BE2C (cell line): ENCODE data around the gene ARHGAP26.

Experiments used
- DNase-seq: peaks from one replicate; pipeline ENCODE4 v3.0.0-alpha.2; 2020
- H3K27me3 ChIP-seq: fragments of 250-450 bp; sonication (Bioruptor Pico); 2 replicates; pipeline ENCODE4 v1.5.1; 2020; ENCODE audit warnings: mild to moderate bottlenecking
- H3K36me3 ChIP-seq: fragments of 250-450 bp; sonication (Bioruptor Pico); 2 replicates; pipeline ENCODE4 v1.5.1; 2020; ENCODE audit warnings: mild to moderate bottlenecking
- H3K4me1 ChIP-seq: fragments of 250-450 bp; sonication (Bioruptor Pico); 2 replicates; pipeline ENCODE4 v1.5.1; 2020
- H3K4me3 ChIP-seq: 2 replicates; pipeline ENCODE4 v1.5.1; 2011; ENCODE audit warnings: low read depth, low read length
- H3K9me3 ChIP-seq: fragments of 250-450 bp; sonication (Bioruptor Pico); 2 replicates; pipeline ENCODE4 v1.5.1; 2020
- TF ChIP-seq, protein P1 (sequence below): IDR thresholded peaks from 2 replicates; pipeline ENCODE4 v1.5.1; 2012; ENCODE audit warnings: mild to moderate bottlenecking, low read depth, low read length

The ARHGAP26 gene

DNA sequence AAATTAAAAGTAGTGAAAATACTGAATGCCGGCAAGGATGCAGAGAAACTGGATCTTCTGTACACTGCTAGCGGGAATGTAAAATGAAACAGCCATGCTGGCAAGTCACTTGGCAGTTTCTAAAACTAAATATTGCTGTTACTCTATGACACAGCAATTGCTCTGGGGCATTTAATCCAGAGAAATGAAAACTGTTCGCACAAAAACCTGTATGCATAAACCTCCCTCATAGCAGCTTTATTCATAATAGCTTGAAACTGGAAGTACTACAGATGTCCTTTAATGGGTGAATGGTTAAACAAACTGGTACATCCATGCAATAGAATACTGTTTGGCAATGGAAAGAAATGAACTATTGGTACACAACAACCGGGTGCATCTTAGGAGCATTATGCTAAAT is 167.2 kb downstream of the ARHGAP26 start:
- H3K27me3 ChIP-seq: no peaks in the 10 kb centered on the region
- H3K4me3 ChIP-seq: no peak overlapping the region
- TF ChIP-seq, protein P1, sequence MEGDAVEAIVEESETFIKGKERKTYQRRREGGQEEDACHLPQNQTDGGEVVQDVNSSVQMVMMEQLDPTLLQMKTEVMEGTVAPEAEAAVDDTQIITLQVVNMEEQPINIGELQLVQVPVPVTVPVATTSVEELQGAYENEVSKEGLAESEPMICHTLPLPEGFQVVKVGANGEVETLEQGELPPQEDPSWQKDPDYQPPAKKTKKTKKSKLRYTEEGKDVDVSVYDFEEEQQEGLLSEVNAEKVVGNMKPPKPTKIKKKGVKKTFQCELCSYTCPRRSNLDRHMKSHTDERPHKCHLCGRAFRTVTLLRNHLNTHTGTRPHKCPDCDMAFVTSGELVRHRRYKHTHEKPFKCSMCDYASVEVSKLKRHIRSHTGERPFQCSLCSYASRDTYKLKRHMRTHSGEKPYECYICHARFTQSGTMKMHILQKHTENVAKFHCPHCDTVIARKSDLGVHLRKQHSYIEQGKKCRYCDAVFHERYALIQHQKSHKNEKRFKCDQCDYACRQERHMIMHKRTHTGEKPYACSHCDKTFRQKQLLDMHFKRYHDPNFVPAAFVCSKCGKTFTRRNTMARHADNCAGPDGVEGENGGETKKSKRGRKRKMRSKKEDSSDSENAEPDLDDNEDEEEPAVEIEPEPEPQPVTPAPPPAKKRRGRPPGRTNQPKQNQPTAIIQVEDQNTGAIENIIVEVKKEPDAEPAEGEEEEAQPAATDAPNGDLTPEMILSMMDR: no peak
- DNase-seq: no peak
- no peaks in the 10 kb centered on the region for H3K36me3 ChIP-seq
- H3K4me1 ChIP-seq: peaks cover 13% of the 10 kb centered on the region
- no peaks in the 10 kb centered on the region for H3K9me3 ChIP-seq

- Histone ChIP-seq H3K36me3 (no peaks in the 10 kb centered on the region), H3K4me1 (peaks cover 12% of the 10 kb centered on the region), H3K4me3 (no peak overlapping the region), H3K27me3 (no peaks in the 10 kb centered on the region), H3K9me3 (no peaks in the 10 kb centered on the region)
- no peak for DNase-seq
- TF ChIP-seq, protein P1: no peak
Measured at GRCh38 chr5:142938266-142938880, 168.2 kb downstream of the ARHGAP26 start.

DNA sequence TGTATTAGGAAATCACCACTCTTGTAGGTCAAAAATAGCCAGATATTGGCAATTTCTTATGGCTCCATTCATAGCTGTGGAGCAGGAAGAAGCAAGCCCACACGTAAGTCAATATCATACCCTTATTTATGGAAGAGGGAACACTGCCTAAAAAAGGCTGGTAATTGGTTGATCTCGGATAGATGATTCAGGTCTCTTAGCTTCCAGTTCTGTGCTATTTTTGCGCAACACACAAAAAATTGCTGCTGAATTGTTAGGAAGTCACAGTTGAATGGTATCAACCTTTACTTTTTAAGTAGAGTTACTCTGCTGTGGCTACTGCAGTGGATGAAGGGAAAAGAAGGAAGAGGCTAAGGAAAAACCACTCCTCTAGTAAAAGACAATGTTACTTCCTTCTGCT is 168.8 kb downstream of the ARHGAP26 start:
- H3K9me3 ChIP-seq: no peaks in the 10 kb centered on the region
- H3K36me3 ChIP-seq: no peaks in the 10 kb centered on the region
- TF ChIP-seq, protein P1: no peak
- peaks cover 6% of the 10 kb centered on the region for H3K4me1 ChIP-seq
- H3K27me3 ChIP-seq: no peaks in the 10 kb centered on the region
- H3K4me3 ChIP-seq: no peak overlapping the region
- DNase-seq: no peak

DNA sequence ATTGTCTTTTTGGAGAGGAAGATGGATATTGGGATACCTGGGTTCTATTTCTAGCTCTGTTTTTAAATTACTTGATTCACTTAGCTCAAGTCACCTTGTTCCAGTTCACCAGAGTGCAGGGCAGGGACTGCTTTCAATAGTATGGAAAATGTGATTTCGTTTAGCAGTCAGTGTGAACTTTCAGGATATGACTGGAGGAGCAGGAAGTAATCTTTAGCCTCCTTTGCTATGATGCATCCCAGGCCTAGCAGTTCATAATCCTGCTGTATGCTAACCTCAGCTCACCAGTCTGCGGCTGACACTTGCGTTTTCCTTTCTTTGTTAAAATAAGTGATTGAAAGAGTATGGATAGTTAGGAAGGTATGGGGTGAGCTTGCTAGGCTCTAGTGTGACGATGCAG is 169.7 kb downstream of the ARHGAP26 start:
- no peak overlapping the region for H3K4me3 ChIP-seq
- no peak for DNase-seq
- H3K4me1 ChIP-seq: peaks cover 2% of the 10 kb centered on the region
- no peaks in the 10 kb centered on the region for H3K9me3 ChIP-seq
- TF ChIP-seq, protein P1: no peak
- H3K36me3 ChIP-seq: no peaks in the 10 kb centered on the region
- H3K27me3 ChIP-seq: no peaks in the 10 kb centered on the region

DNA sequence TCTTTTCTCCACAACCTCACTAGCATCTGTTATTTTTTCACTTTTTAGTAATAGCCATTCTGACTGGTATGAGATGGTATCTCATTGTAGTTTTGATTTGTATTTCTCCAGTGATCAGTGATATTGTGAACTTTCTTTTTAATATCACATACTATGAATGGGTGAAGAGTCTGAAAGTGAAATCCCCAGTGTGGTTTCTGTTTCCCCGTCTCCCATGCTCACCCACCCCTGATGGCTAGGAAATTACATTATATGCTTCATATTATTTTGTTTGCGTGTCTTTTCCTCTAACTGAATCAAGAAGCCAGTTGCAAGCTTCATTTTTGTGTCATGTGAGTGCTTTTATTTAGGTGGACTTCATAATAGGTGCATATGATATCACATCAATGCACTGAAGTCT is 171.1 kb downstream of the ARHGAP26 start:
- Histone ChIP-seq H3K4me1 (peaks cover 2% of the 10 kb centered on the region), H3K4me3 (no peak overlapping the region), H3K27me3 (no peaks in the 10 kb centered on the region), H3K9me3 (no peaks in the 10 kb centered on the region), H3K36me3 (no peaks in the 10 kb centered on the region)
- TF ChIP-seq, protein P1: no peak
- no peak for DNase-seq

GRCh38 chr5:142942901-142943300 is 172.7 kb downstream of the ARHGAP26 start:
- no peak for DNase-seq
- no peaks in the 10 kb centered on the region for H3K27me3 ChIP-seq
- no peaks in the 10 kb centered on the region for H3K36me3 ChIP-seq
- H3K4me3 ChIP-seq: no peak overlapping the region
- TF ChIP-seq, protein P1: no peak
- H3K9me3 ChIP-seq: no peaks in the 10 kb centered on the region
- no peaks in the 10 kb centered on the region; the same call in 1 of the 2 replicates for H3K4me1 ChIP-seq
